Measurements from ENCODE around the gene ADGB.
A peak's percentile ranks its signal among the peaks of the same experiment; 100 is the strongest.
"Not testable (repeated sequence)": the region's sequence is repeated elsewhere in the genome, so short reads cannot be mapped to it uniquely, and the experiment has no call there.

Gene ADGB

DNA sequence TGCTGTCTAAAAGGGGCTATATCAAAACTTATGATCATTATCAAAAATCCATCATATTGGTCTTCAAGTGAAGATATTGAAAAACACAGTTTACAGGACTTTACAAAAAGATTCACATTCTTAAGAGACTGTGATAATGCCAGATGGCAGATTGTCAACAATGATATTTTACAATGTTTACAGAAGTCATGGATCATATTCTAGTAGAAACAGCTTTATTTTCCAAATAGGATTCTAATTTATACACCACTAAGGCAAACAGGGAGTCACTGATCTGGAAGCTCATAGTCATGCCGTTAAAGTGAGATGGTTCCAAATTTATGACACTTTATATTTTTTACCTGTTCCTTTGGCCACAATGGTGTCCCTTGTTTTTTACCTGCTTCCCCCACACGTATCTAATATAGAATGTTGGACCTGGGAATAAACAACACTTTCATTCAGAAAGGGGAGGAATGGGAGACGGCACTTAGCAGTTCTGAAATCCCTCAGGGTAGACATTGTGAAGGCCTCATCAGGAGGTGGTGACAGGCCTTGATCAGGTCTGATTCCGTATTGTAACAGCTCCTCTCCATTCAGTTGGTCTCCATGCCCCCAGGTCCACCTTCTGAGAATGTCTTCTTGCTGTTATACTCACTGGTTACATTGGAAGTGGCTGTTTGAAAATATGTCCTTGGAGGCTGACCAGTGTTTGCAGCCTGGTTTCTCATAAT, 228.6 kb downstream of the ADGB start:
- DNase-seq: no peak

DNA sequence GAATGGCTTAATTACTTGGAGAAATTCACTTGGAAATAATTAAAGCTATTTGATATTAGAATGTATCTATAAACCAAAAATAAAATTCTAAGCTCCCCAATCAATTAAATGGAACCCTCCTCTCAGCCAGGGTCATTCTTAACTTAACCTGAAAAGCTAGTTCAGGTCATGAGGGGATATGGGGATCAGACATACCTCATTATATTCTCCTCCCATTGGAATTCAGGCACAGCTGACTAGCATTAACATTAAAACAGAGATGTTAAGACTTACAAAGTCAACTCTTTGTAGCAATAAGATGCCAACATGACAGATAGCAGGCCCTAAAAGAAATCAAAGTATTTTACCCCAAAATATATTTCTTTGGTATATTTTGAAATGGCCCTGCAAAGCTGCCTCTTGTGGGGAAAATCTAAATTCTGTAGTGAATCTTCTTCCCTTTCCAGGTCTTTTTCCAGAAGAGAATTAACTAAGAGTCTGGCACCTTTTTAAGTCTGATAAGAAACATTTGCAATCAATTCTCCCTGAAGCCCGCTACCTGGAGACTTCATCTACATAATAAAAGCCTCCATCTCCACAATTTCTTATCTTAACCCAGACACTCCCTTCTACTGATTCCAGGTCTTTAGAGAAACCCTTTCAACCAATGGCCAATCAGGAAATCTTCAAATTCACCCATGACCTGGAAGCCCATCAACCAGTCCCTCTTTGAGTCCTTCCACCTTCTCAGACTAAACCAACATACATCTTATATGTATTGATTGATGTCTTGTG, 231.2 kb downstream of the ADGB start:
- no peak for DNase-seq

GRCh38 chr6:146833157-146833556, 234.4 kb downstream of the ADGB start:
- no peak for DNase-seq

GRCh38 chr6:146840216-146840615, 241.4 kb downstream of the ADGB start:
- DNase-seq: no peak

DNA sequence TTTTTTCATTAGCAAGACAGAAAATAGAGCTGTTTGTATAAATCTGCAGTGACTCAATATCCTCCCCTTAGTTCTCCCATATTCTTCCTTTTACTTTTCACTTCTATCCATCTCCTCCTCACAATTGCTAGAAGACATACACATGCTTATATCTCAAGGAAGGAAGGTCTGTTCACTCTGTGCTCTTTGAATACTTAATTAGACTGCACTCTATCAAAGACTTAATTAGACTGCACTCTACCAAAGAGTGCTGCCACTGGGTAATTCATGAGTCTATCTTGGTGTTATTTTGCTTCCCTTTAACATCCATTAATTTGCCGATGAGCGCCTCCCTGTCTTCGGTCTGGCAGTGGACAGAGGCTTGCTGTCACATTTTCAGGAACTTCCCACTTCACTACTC, 241.9 kb downstream of the ADGB start:
- DNase-seq: no peak

- no peak for DNase-seq
Observed at GRCh38 chr6:146847426-146847825, 248.7 kb downstream of the ADGB start.

- DNase-seq: no peak
Observed at GRCh38 chr6:146850238-146850896, 251.6 kb downstream of the ADGB start.

DNA sequence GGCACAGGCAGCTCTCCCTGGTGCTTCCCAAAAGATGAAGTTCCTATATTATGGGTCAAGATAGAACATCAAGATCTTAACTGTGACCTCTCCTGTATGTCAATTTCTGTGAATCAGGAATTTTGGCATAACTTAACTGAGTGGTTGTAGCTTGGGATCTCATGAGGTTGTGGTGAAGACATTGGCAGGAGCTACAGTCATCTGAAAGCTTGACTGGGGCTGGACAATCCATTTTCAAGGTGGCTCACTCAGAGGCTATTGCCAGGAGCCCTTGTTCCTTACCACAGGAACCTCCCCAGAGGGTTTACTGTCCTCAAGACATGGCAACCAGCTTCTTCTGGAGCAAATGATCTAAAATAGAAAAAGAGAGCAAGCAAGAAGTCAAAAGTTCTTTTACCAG, 252.2 kb downstream of the ADGB start:
- no peak for DNase-seq

- no peak for DNase-seq
Observed at GRCh38 chr6:146851837-146852236, 253.1 kb downstream of the ADGB start.

GRCh38 chr6:146854521-146855255, 255.9 kb downstream of the ADGB start:
- DNase-seq: not testable (repeated sequence)

DNA sequence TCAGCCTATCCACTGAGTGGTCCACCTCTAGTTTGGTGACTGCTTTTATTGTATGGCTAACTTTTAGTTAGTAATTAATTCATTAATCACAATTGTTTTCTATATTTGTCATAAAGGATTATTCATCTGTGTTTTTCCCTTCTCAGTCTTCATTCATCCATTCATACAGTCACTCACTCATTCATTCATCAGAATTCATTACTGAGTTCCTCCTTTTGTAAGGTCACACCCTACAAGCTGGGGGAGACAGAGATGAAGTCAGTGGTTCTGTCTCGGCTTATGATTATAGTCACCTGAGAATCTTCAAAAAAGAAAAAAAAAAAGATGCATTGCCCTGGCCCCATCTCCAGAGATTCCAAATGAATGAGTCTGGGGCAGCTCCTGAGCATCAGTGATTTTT, 257.1 kb downstream of the ADGB start:
- DNase-seq: no peak

GRCh38 chr6:146856296-146856695, 257.5 kb downstream of the ADGB start:
- no peak for DNase-seq

- DNase-seq: peak; percentile 90
Observed at GRCh38 chr6:146857180-146857979, 258.6 kb downstream of the ADGB start.

DNA sequence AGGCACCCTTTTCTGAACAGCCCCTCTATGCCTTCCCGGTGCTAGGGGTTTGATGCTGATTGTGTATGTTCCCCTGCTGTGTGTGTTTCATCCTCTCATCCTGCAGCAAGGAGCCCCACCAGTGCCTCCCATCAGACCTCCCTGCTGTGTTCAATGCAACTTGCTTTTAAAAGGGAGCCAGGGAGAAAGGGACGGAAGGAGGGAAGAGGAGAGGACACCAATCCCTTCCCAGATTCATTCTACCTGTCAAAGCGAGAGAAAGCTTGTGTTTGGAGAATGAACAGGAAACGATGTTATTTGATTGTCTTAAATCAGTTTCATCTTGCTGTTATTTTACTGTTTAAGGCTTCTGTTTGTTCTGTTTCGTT, 259.2 kb downstream of the ADGB start:
- DNase-seq: no peak

DNA sequence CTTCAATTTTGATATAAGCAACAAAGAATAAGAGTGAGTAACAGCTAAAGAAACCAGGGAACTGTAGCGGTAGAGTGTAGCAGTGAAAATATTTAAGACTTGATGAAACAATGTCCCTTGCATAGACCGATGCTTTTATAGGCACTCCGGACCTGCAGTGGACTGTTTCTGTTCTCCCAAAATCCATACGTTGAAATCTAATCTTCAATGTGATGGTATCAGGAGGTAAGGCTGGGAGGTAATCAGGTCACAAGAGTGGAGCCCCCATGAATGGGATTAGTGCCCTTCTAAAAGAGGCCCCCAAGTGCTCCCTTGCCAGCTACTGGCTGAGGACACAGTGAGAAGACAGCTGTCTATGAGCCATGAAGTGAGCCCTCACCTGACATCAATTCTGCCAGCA, 260.4 kb downstream of the ADGB start:
- DNase-seq: no peak

GRCh38 chr6:146859795-146860495, 261.2 kb downstream of the ADGB start:
- DNase-seq: no peak

- no peak for DNase-seq
Observed at GRCh38 chr6:146860583-146860982, 261.8 kb downstream of the ADGB start.

DNA sequence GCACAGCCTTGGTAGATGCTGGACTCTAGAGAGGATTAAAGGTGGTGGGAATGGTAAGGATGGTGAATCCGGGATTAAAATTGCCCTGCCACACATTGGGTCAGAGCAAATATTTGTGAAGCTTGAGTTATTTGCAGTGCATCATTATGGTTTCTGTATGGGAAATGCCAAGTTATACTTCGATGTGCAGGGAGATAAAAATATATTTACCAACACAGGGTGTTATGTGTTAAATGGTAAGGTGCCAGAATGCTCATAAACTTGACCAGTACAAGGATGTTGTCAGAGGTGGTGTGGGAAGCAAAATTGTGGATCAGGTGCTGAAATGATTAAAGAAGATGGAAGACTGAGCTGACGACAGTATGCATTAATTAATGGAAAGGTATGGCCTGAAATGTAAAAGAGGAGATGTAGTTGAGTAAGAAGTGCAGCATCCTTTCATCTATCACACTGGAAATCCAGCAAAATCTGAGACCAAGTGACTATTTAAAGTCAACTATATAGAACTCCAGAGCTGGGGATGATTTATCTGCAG, 262.3 kb downstream of the ADGB start:
- DNase-seq: no peak

- no peak for DNase-seq
Observed at GRCh38 chr6:146861716-146862115, 262.9 kb downstream of the ADGB start.

GRCh38 chr6:146862508-146862919, 263.7 kb downstream of the ADGB start:
- DNase-seq: no peak

DNA sequence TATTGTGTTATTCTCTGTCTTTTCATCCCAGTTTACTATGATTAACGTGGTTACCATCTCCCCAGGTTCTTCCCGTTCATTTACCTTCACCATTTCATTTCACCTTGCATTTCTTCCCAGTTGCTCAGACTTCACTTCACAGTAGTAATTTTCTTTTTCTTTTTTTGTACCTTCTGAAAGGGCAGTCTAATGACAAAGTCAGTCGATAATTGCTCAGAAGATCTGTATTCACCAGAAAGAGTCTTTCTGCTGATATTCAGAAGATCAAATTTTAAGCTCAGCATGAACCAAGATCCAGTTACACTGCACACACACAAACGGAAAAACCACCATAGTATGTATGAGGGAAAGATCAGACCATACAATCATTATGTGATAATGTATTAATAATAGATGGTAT, 265.5 kb downstream of the ADGB start:
- no peak for DNase-seq

GRCh38 chr6:146864885-146865284, 266.1 kb downstream of the ADGB start:
- no peak for DNase-seq

Data from activated CD8-positive, alpha-beta memory T cell treated with anti-CD3 and anti-CD28 coated beads for 24 hours (primary cell).